Peyer's patch (tissue), 4 donors: ENCODE data around the gene CTF1. TPM values are rescaled to one million over a fixed set of nuclear protein-coding genes. Genes with fewer than 3 reads are reported as not detected.

Experiments used
- DNase-seq, 3 donors: peaks; one replicate each; pipeline ENCODE4 v3.0.0-alpha.2; 2017 to 2019
- H3K27ac ChIP-seq, 4 donors: fragments of 200-600 bp; sonication (generic); one replicate each; pipeline ENCODE4 v1.5.1; 2016 to 2019
- H3K27me3 ChIP-seq, 2 donors: fragments of 200-600 bp; sonication (generic); one replicate each; pipeline ENCODE4 v1.5.1; 2019
- H3K36me3 ChIP-seq, 3 donors: fragments of 200-600 bp; sonication (generic); one replicate each; pipeline ENCODE4 v1.5.1; 2016 to 2019
- H3K4me1 ChIP-seq, 4 donors: fragments of 200-600 bp; sonication (generic); one replicate each; pipeline ENCODE4 v1.5.1; 2016 to 2019
- H3K4me3 ChIP-seq, 4 donors: fragments of 200-600 bp; sonication (generic); 1 replicate in 3 of 4; 2 replicates in 1 of 4; pipeline ENCODE4 v1.5.1; 2016 to 2019; ENCODE audit warnings: mild to moderate bottlenecking in 1 of 4
- H3K9me3 ChIP-seq, 4 donors: fragments of 200-600 bp; sonication (generic); one replicate each; pipeline ENCODE4 v1.5.1; 2016 to 2019; ENCODE audit warnings: mild to moderate bottlenecking in 1 of 4
- CTCF ChIP-seq, 6 experiments: fragments of 450-650 bp in 4 of 6; fragments of 200-600 bp in 2 of 6; sonication (generic) in 1 of 6; IDR thresholded peaks; one replicate each; pipeline ENCODE4 v1.5.1; 2017 to 2019; ENCODE audit warnings: antibody characterized with exemption in 6 of 6, mild to moderate bottlenecking in 3 of 6, moderate library complexity in 1 of 6
- POLR2A ChIP-seq, 2 donors: fragments of 450-650 bp; IDR thresholded peaks; one replicate each; pipeline ENCODE4 v1.5.1; 2017; ENCODE audit warnings: antibody characterized with exemption in 2 of 2, mild to moderate bottlenecking in 2 of 2, moderate library complexity in 2 of 2
- total RNA-seq, 4 donors: library from RNA; depleted of rRNA; stranded (reverse); fragments of >200 nt; gene quantifications; one replicate each; pipeline ENCODE4 v1.1.0, GENCODE V29; 2016

Gene CTF1
- total RNA-seq, 4 donors from 2014 or later: 1.2 TPM; not detected in 3

- Histone ChIP-seq H3K27me3 (no peaks in the 10 kb centered on the region), H3K4me3 (peak overlapping the region; percentile 79 to 89 (median 80)), H3K27ac (peak overlapping the region; percentile 89 to 94 (median 91)), H3K4me1 (peaks cover 0 to 19% (median 14%) of the 10 kb centered on the region in 4 donors), H3K36me3 (no peaks in the 10 kb centered on the region), H3K9me3 (no peaks in the 10 kb centered on the region)
- DNase-seq: no peak
- no peak for TF ChIP-seq POLR2A (IDR thresholded peaks at IDR 0.05)
- TF ChIP-seq CTCF (IDR thresholded peaks at IDR 0.05): no peak
Observed at GRCh38 chr16:30874244-30874820, 22.1 kb upstream of the CTF1 start.

GRCh38 chr16:30874821-30875717 is 21.3 kb upstream of the CTF1 start:
- Histone ChIP-seq H3K27me3 (no peaks in the 10 kb centered on the region), H3K4me3 (peak overlapping the region; percentile 79 to 89 (median 80)), H3K27ac (peak overlapping the region; percentile 89 to 94 (median 91)), H3K4me1 (peaks cover 0 to 19% (median 14%) of the 10 kb centered on the region in 4 donors), H3K9me3 (no peaks in the 10 kb centered on the region), H3K36me3 (no peaks in the 10 kb centered on the region)
- TF ChIP-seq CTCF (IDR thresholded peaks at IDR 0.05): peak in 2 of 6 experiments; percentile 1 to 15
- peak; percentile 81 to 86 for TF ChIP-seq POLR2A (IDR thresholded peaks at IDR 0.05)
- DNase-seq: peak; percentile 88 to 96 (median 95)

GRCh38 chr16:30875871-30876801 is 20.3 kb upstream of the CTF1 start:
- peak in 2 of 3 donors; percentile 48 to 61 for DNase-seq
- peaks cover 0 to 20% (median 15%) of the 10 kb centered on the region in 4 donors for H3K4me1 ChIP-seq

GRCh38 chr16:30876867-30877266 is 19.5 kb upstream of the CTF1 start:
- Histone ChIP-seq H3K27ac (peak overlapping the region; percentile 89 to 94 (median 91)), H3K4me3 (peak overlapping the region in 2 of 4 donors; percentile 80 to 81), H3K9me3 (no peaks in the 10 kb centered on the region), H3K36me3 (no peaks in the 10 kb centered on the region), H3K4me1 (peaks cover 3 to 27% (median 15%) of the 10 kb centered on the region in 4 donors), H3K27me3 (no peaks in the 10 kb centered on the region)
- no peak for DNase-seq
- TF ChIP-seq CTCF (IDR thresholded peaks at IDR 0.05) (peak in 1 of 6 experiments; percentile 2), POLR2A (IDR thresholded peaks at IDR 0.05) (no peak)

More at GRCh38 chr16:30875871-30876801, 20.3 kb upstream of the CTF1 start:
- H3K36me3 ChIP-seq: no peaks in the 10 kb centered on the region
- TF ChIP-seq CTCF (IDR thresholded peaks at IDR 0.05) (no peak), POLR2A (IDR thresholded peaks at IDR 0.05) (peak in 1 of 2 donors; percentile 11)
- peak overlapping the region; percentile 89 to 94 (median 91) for H3K27ac ChIP-seq
- no peaks in the 10 kb centered on the region for H3K9me3 ChIP-seq
- H3K27me3 ChIP-seq: no peaks in the 10 kb centered on the region
- H3K4me3 ChIP-seq: peak overlapping the region; percentile 79 to 89 (median 80)
